Measurements from ENCODE around the gene ZNF691. TPM values are rescaled to one million over a fixed set of nuclear protein-coding genes. Genes with fewer than 3 reads are reported as not detected.
A peak's percentile ranks its signal among the peaks of the same experiment; 100 is the strongest.

ZNF691 gene
- total RNA-seq, 1 experiment from 2014 or later, result 16.6 TPM

- CTCF ChIA-PET, result interaction anchor here (3.3 kb wide), 1 partner anchor 64 kb away, joined by 16 read pairs; no protein-coding TSS in a partner anchor
- peaks cover 31% of the 10 kb centered on the region for H3K36me3 Mint-ChIP-seq
- peaks cover 24% of the 10 kb centered on the region for H3K4me1 Mint-ChIP-seq
- TF ChIP-seq HMGXB4 (CRISPR knock-in tag; IDR thresholded peaks at IDR 0.05) (no peak), ZNF232 (CRISPR knock-in tag; IDR thresholded peaks at IDR 0.05) (no peak), ELF4 (CRISPR knock-in tag; IDR thresholded peaks at IDR 0.05; ENCODE audit: low read depth) (no peak), ZNF416 (CRISPR knock-in tag; IDR thresholded peaks at IDR 0.05) (no peak), E2F5 (CRISPR knock-in tag; IDR thresholded peaks at IDR 0.05) (no peak), RORB (CRISPR knock-in tag; IDR thresholded peaks at IDR 0.05) (no peak), USF1 (CRISPR knock-in tag; IDR thresholded peaks at IDR 0.05) (no peak), FOXP4 (CRISPR knock-in tag; IDR thresholded peaks at IDR 0.05) (no peak), SP1 (CRISPR knock-in tag; conservative IDR thresholded peaks at IDR 0.05) (no peak), ZMAT4 (CRISPR knock-in tag; IDR thresholded peaks at IDR 0.05) (no peak), NFE2L1 (CRISPR knock-in tag; IDR thresholded peaks at IDR 0.05) (no peak), ETV6 (CRISPR knock-in tag; IDR thresholded peaks at IDR 0.05) (no peak), ZNF396 (CRISPR knock-in tag; IDR thresholded peaks at IDR 0.05; ENCODE audit: borderline replicate concordance) (no peak), ZNF263 (CRISPR knock-in tag; IDR thresholded peaks at IDR 0.05; ENCODE audit: low read depth) (no peak), ZNF317 (CRISPR knock-in tag; IDR thresholded peaks at IDR 0.05; ENCODE audit: borderline replicate concordance, low read depth) (no peak), ZNF512 (CRISPR knock-in tag; IDR thresholded peaks at IDR 0.05; ENCODE audit: borderline replicate concordance) (no peak)
- no peaks in the 10 kb centered on the region; the same call in 1 of the 2 replicates for H3K9me3 Mint-ChIP-seq
- POLR2A ChIA-PET, result no interaction called here
- DNase-seq (ENCODE audit: low spot score) (no peak), ATAC-seq (no peak)
- H3K27me3 Mint-ChIP-seq (ENCODE audit: low read depth), result no peaks in the 10 kb centered on the region; the same call in 1 of the 2 replicates
- no peak overlapping the region for H3K27ac Mint-ChIP-seq
- H3K4me3 Mint-ChIP-seq, result no peak overlapping the region
Observed at GRCh38 chr1:42848823-42849537, 2.6 kb downstream of the ZNF691 start.

GRCh38 chr1:42849944-42850343 is 3.5 kb downstream of the ZNF691 start:
- CTCF ChIA-PET, result no interaction called here
- peak overlapping the region; percentile 17; the same call in 1 of the 2 replicates for H3K27ac Mint-ChIP-seq
- H3K27me3 Mint-ChIP-seq (ENCODE audit: low read depth), result no peaks in the 10 kb centered on the region; the same call in 1 of the 2 replicates
- POLR2A ChIA-PET, result no interaction called here
- DNase-seq (ENCODE audit: low spot score), result no peak
- H3K4me3 Mint-ChIP-seq, result no peak overlapping the region
- H3K4me1 Mint-ChIP-seq, result peaks cover 18% of the 10 kb centered on the region
- TF ChIP-seq ESRRA (CRISPR knock-in tag; IDR thresholded peaks at IDR 0.05; ENCODE audit: borderline replicate concordance) (no peak), MYBL2 (CRISPR knock-in tag; IDR thresholded peaks at IDR 0.05) (no peak), MXD4 (CRISPR knock-in tag; IDR thresholded peaks at IDR 0.05; ENCODE audit: borderline replicate concordance) (no peak), MAX (CRISPR knock-in tag; IDR thresholded peaks at IDR 0.05) (no peak), FOXP1 (CRISPR knock-in tag; IDR thresholded peaks at IDR 0.05; ENCODE audit: borderline replicate concordance) (no peak)
- ATAC-seq, result no peak
- peaks cover 31% of the 10 kb centered on the region for H3K36me3 Mint-ChIP-seq
- no peaks in the 10 kb centered on the region; the same call in 1 of the 2 replicates for H3K9me3 Mint-ChIP-seq
